Loucy (cell line): Measurements from ENCODE around the gene FMN1.

Source experiments
- H2AFZ ChIP-seq: fragments of 200-600 bp; sonication (generic); 2 replicates; pipeline ENCODE4 v1.6.0; 2016; ENCODE audit warnings: antibody characterized with exemption, mild to moderate bottlenecking, low read length, moderate library complexity
- H3F3A ChIP-seq: fragments of 200-600 bp; 2 replicates; pipeline ENCODE4 v1.6.0; 2016; ENCODE audit warnings: antibody characterized with exemption, low read depth, mild to moderate bottlenecking
- H3K27me3 ChIP-seq: fragments of 200-600 bp; sonication (generic); 2 replicates; pipeline ENCODE4 v1.6.1; 2014; ENCODE audit warnings: low read length, mild to moderate bottlenecking; ENCODE audit not compliant: insufficient read depth, poor library complexity, severe bottlenecking
- H3K36me3 ChIP-seq: fragments of 200-600 bp; sonication (generic); 2 replicates; pipeline ENCODE4 v1.6.1; 2016; ENCODE audit warnings: low read length; ENCODE audit not compliant: insufficient read depth
- H3K4me1 ChIP-seq: fragments of 200-600 bp; sonication (generic); 2 replicates; pipeline ENCODE4 v1.5.1; 2014; ENCODE audit warnings: low read length, mild to moderate bottlenecking; ENCODE audit not compliant: insufficient read depth, poor library complexity, severe bottlenecking
- H3K4me2 ChIP-seq: fragments of 200-600 bp; sonication (generic); 2 replicates; pipeline ENCODE4 v1.6.0; 2014; ENCODE audit warnings: antibody characterized with exemption, low read length, low read depth, mild to moderate bottlenecking; ENCODE audit not compliant: poor library complexity, severe bottlenecking
- H3K4me3 ChIP-seq: fragments of 200-600 bp; sonication (generic); 2 replicates; pipeline ENCODE4 v1.5.1; 2014; ENCODE audit warnings: low read length, mild to moderate bottlenecking, mixed read lengths; ENCODE audit not compliant: poor library complexity, severe bottlenecking
- H3K79me2 ChIP-seq: fragments of 200-600 bp; sonication (generic); 2 replicates; pipeline ENCODE4 v1.6.1; 2014; ENCODE audit warnings: low read length; ENCODE audit not compliant: insufficient read depth
- H3K9ac ChIP-seq: fragments of 200-600 bp; sonication (generic); 2 replicates; pipeline ENCODE4 v1.6.0; 2014; ENCODE audit warnings: mild to moderate bottlenecking, low read depth, low read length, moderate library complexity; ENCODE audit not compliant: poor library complexity, severe bottlenecking
- H3K9me2 ChIP-seq: fragments of 200-600 bp; sonication (generic); replicated peaks from 2 replicates; pipeline ENCODE4 v1.6.1; 2016; ENCODE audit warnings: low read depth, low read length, mixed read lengths
- H3K9me3 ChIP-seq: fragments of 200-600 bp; sonication (generic); 2 replicates; pipeline ENCODE4 v1.6.1; 2014; ENCODE audit warnings: mild to moderate bottlenecking, antibody characterized with exemption, low read length, low read depth; ENCODE audit not compliant: insufficient read depth
- H4K20me1 ChIP-seq: fragments of 200-600 bp; sonication (generic); 2 replicates; pipeline ENCODE4 v1.6.0; 2014; ENCODE audit warnings: antibody characterized with exemption, low read length, mild to moderate bottlenecking; ENCODE audit not compliant: insufficient read depth, poor library complexity, severe bottlenecking
- EZH2phosphoT487 ChIP-seq: fragments of 200-600 bp; IDR thresholded peaks from 2 replicates; pipeline ENCODE4 v1.6.1; 2018; ENCODE audit warnings: antibody characterized with exemption, mild to moderate bottlenecking, moderate library complexity, borderline replicate concordance
- TF ChIP-seq, protein P1 (sequence below): fragments of 200-600 bp; sonication (generic); conservative IDR thresholded peaks from 2 replicates; pipeline ENCODE4 v1.5.1; 2014; ENCODE audit warnings: mild to moderate bottlenecking, antibody characterized with exemption, low read length

FMN1 gene

DNA sequence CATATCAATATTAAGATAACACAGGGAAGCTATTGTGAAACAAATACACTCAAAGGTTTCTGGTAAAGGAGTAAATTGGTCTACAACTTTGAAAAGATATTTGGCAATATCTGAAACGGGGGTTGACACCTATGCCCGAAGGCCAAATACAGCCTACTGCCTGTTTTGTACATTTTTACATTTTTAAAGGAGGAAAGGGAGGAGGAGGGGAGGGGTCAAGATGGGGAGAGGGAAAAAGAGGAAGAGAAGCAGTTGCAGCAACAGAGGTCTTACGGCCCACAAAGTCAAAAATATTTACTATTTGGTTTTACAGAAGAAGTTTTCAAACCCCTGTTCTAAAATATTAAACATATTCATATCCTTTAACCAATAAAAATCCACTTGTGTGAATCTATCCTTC, 94.2 kb downstream of the FMN1 start:
- no peak overlapping the region for H2AFZ ChIP-seq
- TF ChIP-seq, protein P1, sequence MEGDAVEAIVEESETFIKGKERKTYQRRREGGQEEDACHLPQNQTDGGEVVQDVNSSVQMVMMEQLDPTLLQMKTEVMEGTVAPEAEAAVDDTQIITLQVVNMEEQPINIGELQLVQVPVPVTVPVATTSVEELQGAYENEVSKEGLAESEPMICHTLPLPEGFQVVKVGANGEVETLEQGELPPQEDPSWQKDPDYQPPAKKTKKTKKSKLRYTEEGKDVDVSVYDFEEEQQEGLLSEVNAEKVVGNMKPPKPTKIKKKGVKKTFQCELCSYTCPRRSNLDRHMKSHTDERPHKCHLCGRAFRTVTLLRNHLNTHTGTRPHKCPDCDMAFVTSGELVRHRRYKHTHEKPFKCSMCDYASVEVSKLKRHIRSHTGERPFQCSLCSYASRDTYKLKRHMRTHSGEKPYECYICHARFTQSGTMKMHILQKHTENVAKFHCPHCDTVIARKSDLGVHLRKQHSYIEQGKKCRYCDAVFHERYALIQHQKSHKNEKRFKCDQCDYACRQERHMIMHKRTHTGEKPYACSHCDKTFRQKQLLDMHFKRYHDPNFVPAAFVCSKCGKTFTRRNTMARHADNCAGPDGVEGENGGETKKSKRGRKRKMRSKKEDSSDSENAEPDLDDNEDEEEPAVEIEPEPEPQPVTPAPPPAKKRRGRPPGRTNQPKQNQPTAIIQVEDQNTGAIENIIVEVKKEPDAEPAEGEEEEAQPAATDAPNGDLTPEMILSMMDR: no peak
- TF ChIP-seq EZH2phosphoT487: no peak
- peaks cover 50% of the 10 kb centered on the region for H3K4me1 ChIP-seq
- no peaks in the 10 kb centered on the region for H3F3A ChIP-seq
- H3K27me3 ChIP-seq: no peaks in the 10 kb centered on the region
- H3K4me2 ChIP-seq: no peak overlapping the region
- H3K9ac ChIP-seq: no peak overlapping the region
- H3K4me3 ChIP-seq: no peak overlapping the region
- no peaks in the 10 kb centered on the region for H3K9me2 ChIP-seq
- no peaks in the 10 kb centered on the region for H3K36me3 ChIP-seq
- H3K9me3 ChIP-seq: no peaks in the 10 kb centered on the region
- H3K79me2 ChIP-seq: no peaks in the 10 kb centered on the region
- H4K20me1 ChIP-seq: no peaks in the 10 kb centered on the region

DNA sequence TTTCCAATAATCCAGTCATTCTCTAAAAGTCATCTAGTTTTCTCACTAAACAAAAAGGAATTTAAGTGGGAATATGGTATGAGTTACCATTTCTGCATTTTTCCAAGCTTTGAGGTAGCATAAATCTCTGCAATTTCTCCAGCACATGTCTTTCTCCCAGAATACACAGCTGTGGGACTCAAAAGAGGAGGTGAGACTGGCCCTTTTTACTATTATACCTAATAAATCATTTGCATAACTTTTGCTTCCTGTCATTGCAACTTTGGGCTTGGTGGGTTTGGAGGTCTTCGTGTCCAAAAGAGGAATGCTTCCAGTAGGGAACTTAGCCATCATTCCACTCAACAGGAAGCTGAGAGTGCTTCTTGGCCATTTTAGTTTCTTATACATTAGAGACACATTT, 94.8 kb downstream of the FMN1 start:
- Histone ChIP-seq H4K20me1 (no peaks in the 10 kb centered on the region), H3K27me3 (no peaks in the 10 kb centered on the region), H2AFZ (no peak overlapping the region), H3F3A (no peaks in the 10 kb centered on the region), H3K4me1 (peaks cover 45% of the 10 kb centered on the region), H3K79me2 (no peaks in the 10 kb centered on the region), H3K4me2 (no peak overlapping the region), H3K4me3 (no peak overlapping the region), H3K36me3 (no peaks in the 10 kb centered on the region), H3K9me3 (no peaks in the 10 kb centered on the region), H3K9me2 (no peaks in the 10 kb centered on the region), H3K9ac (no peak overlapping the region)
- TF ChIP-seq EZH2phosphoT487: no peak
- TF ChIP-seq, protein P1: no peak

DNA sequence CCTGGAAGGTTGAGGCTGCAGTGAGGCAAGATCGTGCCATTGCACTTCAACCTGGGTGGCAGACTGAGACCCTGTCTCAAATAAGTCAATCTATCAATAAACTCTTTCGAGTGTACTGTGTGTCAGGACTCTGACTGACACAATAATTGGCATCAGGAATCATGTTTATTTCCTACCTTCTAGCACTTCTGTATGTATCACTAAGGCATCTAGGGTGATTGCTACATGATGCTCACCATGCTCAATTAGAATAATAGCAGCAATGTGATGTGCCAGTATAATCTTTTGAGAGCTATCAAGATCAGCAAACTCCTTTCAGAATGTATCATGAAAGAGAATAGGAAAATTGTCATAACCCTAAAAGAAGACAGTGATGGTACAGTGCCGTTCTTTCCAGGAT, 95.3 kb downstream of the FMN1 start:
- Histone ChIP-seq H3K9ac (no peak overlapping the region), H3K9me2 (no peaks in the 10 kb centered on the region), H3F3A (no peaks in the 10 kb centered on the region), H3K9me3 (no peaks in the 10 kb centered on the region), H3K27me3 (no peaks in the 10 kb centered on the region), H3K4me2 (no peak overlapping the region), H2AFZ (no peak overlapping the region), H4K20me1 (no peaks in the 10 kb centered on the region), H3K79me2 (no peaks in the 10 kb centered on the region), H3K4me3 (no peak overlapping the region), H3K4me1 (peaks cover 39% of the 10 kb centered on the region), H3K36me3 (no peaks in the 10 kb centered on the region)
- TF ChIP-seq, protein P1: no peak
- no peak for TF ChIP-seq EZH2phosphoT487
